Loucy (cell line): ENCODE results near the gene PUM1.

Experiments used
- EZH2phosphoT487 ChIP-seq: fragments of 200-600 bp; IDR thresholded peaks from 2 replicates; pipeline ENCODE4 v1.6.1; 2018; ENCODE audit warnings: antibody characterized with exemption, mild to moderate bottlenecking, moderate library complexity, borderline replicate concordance
- TF ChIP-seq, protein P1 (sequence below): fragments of 200-600 bp; sonication (generic); conservative IDR thresholded peaks from 2 replicates; pipeline ENCODE4 v1.5.1; 2014; ENCODE audit warnings: mild to moderate bottlenecking, antibody characterized with exemption, low read length

DNA sequence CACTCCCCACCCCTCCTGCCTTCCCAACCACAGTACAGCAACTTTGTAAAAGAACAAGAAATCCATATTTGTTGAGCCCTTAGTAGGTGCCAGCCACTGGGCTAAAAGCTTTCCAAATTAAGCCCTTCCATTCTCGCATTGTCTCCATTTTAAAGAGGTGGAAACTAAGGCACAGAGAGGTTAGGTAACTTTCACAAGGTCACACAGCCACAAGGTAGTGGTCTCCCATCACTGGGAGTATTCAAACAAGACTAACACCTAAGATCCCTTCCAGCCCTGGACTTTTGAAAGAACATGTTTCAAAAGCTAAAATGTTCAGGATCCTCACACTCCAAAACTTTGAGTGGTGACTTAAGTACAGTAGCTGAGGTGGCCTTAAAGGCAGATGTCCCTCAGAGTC is 160.1 kb downstream of the PUM1 start:
- no peak for TF ChIP-seq EZH2phosphoT487
- TF ChIP-seq, protein P1, sequence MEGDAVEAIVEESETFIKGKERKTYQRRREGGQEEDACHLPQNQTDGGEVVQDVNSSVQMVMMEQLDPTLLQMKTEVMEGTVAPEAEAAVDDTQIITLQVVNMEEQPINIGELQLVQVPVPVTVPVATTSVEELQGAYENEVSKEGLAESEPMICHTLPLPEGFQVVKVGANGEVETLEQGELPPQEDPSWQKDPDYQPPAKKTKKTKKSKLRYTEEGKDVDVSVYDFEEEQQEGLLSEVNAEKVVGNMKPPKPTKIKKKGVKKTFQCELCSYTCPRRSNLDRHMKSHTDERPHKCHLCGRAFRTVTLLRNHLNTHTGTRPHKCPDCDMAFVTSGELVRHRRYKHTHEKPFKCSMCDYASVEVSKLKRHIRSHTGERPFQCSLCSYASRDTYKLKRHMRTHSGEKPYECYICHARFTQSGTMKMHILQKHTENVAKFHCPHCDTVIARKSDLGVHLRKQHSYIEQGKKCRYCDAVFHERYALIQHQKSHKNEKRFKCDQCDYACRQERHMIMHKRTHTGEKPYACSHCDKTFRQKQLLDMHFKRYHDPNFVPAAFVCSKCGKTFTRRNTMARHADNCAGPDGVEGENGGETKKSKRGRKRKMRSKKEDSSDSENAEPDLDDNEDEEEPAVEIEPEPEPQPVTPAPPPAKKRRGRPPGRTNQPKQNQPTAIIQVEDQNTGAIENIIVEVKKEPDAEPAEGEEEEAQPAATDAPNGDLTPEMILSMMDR = no peak
